ENCODE data around the gene FIG4.
A peak's percentile ranks its signal among the peaks of the same experiment; 100 is the strongest.
"Not testable (repeated sequence)": the region's sequence is repeated elsewhere in the genome, so short reads cannot be mapped to it uniquely, and the experiment has no call there.

Gene FIG4

GRCh38 chr6:109702791-109703190 lies 11.7 kb downstream of the FIG4 start:
- DNase-seq (ENCODE audit: low read depth) = no peak

DNA sequence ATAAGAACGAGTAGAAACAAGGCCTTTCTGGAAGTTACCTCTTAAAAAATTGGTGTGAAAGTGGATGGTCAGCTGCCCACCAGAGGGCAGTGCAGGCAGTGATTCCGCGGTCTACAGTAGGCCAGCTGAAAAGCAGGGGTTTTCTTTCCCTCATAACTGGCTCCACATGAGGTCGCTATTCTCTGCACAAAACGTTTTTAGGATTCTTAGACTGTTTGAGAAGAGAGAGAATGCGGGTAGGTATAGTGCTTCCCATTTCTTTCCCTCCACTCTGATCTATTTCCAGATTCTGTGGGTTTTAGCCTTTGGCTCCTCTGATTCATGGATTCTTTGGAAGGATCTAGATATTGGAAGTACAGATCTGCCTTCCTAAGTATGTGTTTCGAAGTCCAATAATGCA lies 14.2 kb downstream of the FIG4 start:
- DNase-seq (ENCODE audit: low read depth) = peak; percentile 77

- DNase-seq (ENCODE audit: low read depth) = no peak
Measured at GRCh38 chr6:109706513-109706912, 15.4 kb downstream of the FIG4 start.

DNA sequence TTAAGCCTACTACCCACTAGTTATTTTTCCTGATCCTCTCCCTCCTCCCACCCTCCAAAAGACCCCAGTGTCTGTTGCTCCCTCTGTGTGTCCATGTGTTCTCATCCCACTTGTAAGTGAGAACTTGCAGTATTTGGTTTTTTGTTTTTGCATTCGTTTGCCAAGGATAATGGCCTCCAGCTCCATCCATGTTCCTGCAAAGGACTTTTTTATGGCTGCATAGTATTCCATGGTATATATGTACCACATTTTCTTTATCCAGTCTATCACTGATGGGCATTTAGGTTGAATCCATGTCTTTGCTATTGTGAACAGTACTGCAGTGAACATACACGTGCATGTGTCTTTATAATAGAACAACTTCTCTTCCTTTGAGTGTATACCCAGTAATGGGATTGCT lies 17.0 kb downstream of the FIG4 start:
- not testable (repeated sequence) for DNase-seq (ENCODE audit: low read depth)

DNA sequence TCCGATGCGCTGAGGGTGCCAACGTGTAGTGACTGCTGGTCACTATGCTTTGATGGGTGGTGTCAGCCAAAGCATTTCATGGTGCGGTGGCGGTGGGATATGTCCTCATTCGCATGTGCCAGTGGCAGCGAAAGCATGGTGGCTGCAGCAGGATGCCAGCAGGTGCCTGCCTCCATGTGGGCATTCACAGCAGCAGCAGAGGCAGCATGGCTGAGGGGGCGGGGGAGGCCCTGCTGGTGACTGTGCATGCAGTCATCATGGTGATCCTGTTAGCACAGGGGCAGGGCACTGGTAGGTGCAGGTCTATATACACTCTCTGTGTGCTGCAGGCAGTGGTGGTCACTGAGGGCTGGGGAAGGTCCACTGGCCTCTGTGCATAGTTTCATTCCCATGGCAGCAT lies 22.0 kb downstream of the FIG4 start:
- DNase-seq (ENCODE audit: low read depth) = no peak

GRCh38 chr6:109714166-109714565 lies 23.1 kb downstream of the FIG4 start:
- no peak for DNase-seq (ENCODE audit: low read depth)

DNA sequence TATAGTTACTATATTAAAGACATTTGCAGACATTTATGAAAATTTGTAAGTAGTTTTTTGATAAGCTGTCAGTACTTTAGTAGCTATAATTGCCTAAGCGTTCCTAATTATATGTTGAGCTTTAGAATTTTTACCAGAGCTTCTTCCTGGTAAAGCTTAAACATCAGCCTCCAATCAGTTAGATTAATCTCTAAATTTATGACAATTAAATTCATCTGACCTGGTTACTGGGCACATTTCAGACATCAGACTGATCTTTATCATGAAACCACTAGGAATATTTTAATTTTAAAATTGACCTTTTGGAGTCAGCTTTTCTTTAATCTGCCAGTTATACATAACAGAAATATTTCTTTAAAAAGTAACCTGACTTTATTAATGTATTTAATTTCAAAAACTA lies 23.5 kb downstream of the FIG4 start:
- no peak for DNase-seq (ENCODE audit: low read depth)

- DNase-seq (ENCODE audit: low read depth) = no peak
Measured at GRCh38 chr6:109715616-109716015, 24.5 kb downstream of the FIG4 start.

GRCh38 chr6:109717971-109718370 lies 26.9 kb downstream of the FIG4 start:
- DNase-seq (ENCODE audit: low read depth) = no peak

DNA sequence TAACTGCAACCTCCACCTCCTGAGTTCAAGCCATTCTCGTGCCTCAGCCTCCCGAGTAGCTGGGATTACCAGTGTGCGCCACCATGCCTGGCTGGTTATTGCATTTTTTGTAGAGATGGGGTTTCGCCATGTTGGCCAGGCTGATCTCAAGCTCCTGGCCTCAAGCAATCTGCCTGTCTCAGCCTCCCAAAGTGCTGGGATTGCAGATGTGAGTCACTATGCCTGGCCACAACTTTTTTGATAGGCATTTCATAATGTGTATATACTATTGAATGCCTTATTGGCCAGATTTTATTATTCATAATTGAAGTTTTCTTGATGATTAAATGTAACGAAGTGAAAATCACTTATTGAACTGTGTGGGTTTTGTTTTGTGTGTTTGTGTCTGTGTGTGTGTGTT lies 27.9 kb downstream of the FIG4 start:
- DNase-seq (ENCODE audit: low read depth) = no peak

GRCh38 chr6:109720311-109720710 lies 29.2 kb downstream of the FIG4 start:
- no peak for DNase-seq (ENCODE audit: low read depth)

GRCh38 chr6:109722011-109722410 lies 30.9 kb downstream of the FIG4 start:
- no peak for DNase-seq (ENCODE audit: low read depth)

DNA sequence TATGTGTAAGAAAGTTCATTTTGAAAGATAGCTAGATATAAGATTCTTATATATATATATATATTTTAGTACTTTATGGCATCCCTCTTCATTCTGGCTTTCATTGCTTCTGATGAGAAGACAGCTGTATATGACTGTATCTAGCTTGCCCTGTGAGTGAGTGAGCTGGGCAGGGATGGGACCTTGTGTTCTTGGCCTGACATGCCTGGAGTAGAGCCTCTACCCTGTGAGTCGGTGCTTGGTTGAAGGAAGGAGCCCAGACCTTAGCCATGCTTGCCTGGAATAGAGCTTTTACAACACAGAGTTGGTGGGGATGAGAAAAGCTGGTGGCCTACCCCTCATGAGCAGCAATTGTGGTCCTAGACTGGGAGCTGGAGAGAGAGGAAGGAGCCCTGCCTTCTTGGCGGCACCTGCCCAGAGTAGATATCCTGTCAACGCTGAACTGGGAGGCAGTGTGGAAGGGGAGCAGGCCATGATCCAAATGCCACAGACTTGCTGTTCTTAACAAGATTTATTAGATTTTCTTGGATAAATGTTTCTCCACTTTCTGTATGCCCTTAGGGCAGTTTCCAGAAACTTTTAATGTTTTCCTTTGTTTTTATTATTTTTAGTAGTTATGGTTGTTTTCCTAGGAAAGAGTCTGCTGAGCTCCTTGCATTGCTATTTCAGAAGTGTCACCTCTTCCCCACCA lies 31.6 kb downstream of the FIG4 start:
- DNase-seq (ENCODE audit: low read depth) = no peak

GRCh38 chr6:109725250-109725649 lies 34.2 kb downstream of the FIG4 start:
- DNase-seq (ENCODE audit: low read depth) = not testable (repeated sequence)

DNA sequence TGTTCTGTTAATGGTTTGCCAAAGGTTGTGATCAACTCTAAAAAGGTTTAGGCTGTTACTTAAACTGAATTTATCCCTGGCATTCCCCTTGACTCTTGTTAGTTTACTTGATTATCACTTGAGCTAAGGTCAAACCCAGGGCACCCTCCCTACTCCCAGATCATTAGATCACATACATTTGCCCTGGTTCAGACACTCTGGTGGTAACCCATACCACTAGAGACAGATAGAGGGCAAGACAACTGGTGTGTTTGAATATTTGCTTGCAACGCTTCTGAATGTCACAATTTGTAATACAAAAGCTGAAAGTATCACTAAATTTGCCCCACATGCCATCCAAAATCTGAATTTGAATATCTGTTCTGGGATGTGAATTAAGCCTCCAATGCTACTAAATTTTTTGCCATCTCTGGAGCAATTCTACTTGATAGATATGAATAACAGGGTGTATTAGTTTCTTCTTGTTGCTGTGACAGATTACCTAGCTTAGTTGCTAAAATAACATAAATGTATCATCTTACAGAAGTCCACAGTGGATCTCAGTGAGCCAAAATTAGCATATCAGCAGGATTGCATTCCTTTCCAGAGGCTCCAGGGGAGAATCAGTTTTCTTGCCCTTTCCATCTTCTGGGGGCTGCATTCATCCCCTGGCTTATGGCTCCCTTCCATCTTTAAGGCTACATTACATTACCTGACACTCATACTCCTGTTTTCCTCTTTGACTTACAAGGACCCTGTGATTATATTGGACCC lies 45.4 kb downstream of the FIG4 start:
- DNase-seq (ENCODE audit: low read depth) = no peak

- no peak for DNase-seq (ENCODE audit: low read depth)
Measured at GRCh38 chr6:109738255-109738654, 47.2 kb downstream of the FIG4 start.

- DNase-seq (ENCODE audit: low read depth) = no peak
Measured at GRCh38 chr6:109738667-109739066, 47.6 kb downstream of the FIG4 start.

DNA sequence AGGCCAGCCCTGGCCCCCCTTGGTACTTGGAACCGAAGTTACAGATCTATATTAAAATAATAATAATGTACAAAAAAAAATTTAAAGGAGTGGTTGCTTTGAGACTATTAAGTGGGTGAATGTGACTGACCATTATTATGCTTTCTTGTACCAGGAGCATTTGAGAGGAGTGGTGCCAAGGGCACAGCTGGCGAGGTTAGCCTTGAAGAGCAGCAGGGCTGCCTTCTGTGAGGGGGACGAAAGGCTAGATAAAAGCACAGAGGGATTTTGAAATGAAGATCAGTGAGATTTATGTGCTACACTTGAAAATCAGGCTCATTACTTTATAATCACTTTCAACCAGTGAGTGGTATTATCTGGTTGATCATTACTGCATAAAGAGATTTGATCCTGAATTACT lies 48.6 kb downstream of the FIG4 start:
- no peak for DNase-seq (ENCODE audit: low read depth)

DNA sequence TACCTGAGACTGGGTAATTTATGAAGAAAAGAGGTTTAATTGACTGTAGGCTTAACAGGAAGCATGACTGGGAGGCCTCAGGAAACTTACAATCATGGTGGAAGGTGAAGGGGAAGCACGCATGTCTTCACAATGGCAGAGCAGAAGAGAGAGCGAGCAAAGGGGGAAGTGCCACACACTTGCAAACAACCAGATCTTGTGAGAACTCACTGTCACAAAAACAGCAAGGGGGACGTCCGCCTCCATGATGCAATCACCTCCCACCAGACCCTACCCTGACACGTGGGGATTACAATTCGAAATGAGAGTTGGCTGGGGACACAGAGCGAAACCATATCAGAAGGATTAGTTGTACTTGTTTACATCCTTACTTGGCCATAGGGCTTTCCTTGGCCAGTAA lies 49.7 kb downstream of the FIG4 start:
- DNase-seq (ENCODE audit: low read depth) = no peak

GRCh38 chr6:109743739-109744138 lies 52.6 kb downstream of the FIG4 start:
- peak; percentile 70 for DNase-seq (ENCODE audit: low read depth)

DNA sequence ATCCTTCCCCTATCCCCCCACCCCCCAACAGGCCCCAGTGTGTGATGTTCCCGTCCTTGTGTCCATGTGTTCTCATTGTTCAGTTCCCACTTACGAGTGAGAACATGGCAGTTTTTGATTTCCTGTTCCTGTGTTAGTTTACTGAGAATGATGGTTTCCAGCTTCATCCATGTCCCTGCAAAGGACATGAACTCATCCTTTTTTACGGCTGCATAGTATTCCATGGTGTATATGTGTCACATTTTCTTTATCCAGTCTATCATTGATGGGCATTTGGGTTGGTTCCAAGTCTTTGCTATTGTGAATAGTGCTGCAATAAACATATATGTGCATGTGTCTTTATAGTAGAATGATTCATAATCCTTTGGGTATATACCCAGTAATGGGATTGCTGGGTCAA lies 53.7 kb downstream of the FIG4 start:
- not testable (repeated sequence) for DNase-seq (ENCODE audit: low read depth)

GRCh38 chr6:109747221-109747620 lies 56.1 kb downstream of the FIG4 start:
- DNase-seq (ENCODE audit: low read depth) = no peak

DNA sequence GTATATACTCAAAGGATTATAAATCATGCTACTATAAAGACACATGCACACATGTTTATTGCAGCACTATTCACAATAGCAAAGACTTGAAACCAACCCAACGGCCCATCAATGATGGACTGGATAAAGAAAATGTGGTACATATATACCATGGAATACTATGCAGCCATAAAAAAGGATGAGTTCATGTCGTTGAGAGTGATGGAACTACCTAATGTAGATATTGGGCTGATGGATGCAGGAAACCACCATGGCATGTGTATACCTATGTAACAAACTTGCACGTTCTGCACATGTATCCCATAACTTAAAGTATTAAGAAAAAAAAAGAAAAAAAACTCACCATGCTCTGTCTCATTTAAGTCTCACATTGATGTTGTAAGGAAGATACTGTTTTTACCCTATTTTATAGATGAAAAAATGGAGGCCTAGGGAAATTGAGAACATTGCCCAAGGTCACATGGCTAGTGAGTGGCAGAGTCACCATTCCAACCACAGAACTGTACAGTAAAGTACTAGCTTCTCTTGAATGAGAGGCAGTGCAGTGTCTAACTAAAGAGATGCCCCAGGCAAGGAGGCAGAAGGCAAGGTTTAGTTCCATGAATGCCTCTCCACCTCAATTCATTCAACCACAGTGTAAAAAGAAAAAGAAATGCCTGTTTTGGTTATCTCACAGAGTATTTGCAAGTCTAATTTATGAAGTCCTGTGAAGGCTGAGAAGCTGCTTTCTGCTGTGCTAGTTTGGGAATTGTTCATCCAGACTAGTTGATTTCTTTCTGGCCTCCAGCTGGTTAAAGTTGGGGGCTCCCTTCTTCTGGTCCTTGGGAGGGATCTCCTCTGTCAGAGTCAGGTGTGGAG lies 68.2 kb downstream of the FIG4 start:
- DNase-seq (ENCODE audit: low read depth) = no peak

All from stromal cell of bone marrow (primary cell).